Measurements from ENCODE around the gene APOBEC3G. TPM values are rescaled to one million over a fixed set of nuclear protein-coding genes. Genes with fewer than 3 reads are reported as not detected.

The APOBEC3G gene
- total and polyA plus RNA-seq, 2 experiments from 2014 or later, result 2.1 to 3.3 TPM

GRCh38 chr22:39090426-39091064 is 13.5 kb downstream of the APOBEC3G start:
- no peaks in the 10 kb centered on the region for H3K79me2 ChIP-seq (replicated peaks; ENCODE audit: insufficient read depth)
- no peaks in the 10 kb centered on the region for H4K20me1 ChIP-seq (replicated peaks; ENCODE audit: insufficient read depth)
- H3K27ac ChIP-seq (ENCODE audit: low read depth), result no peak overlapping the region
- H2AFZ ChIP-seq, result no peak overlapping the region
- no peaks in the 10 kb centered on the region for H3K27me3 ChIP-seq (ENCODE audit: insufficient read depth)
- Mint-ChIP-seq H3K36me3 (ENCODE audit: low read depth) (no peaks in the 10 kb centered on the region), H3K9me3 (no peaks in the 10 kb centered on the region), H3K4me1 (peaks cover 20% of the 10 kb centered on the region), H3K27ac (no peak overlapping the region), H3K4me3 (no peak overlapping the region), H3K27me3 (ENCODE audit: insufficient read depth, low read depth, poor library complexity) (peaks cover 16% of the 10 kb centered on the region)
- no peaks in the 10 kb centered on the region for H3F3A ChIP-seq (replicated peaks; ENCODE audit: low read depth)
- H3K4me1 ChIP-seq (ENCODE audit: insufficient read depth), result peaks cover 5% of the 10 kb centered on the region; the same call in 1 of the 2 replicates
- H3K4me3 ChIP-seq, result no peak overlapping the region
- H3K36me3 ChIP-seq (ENCODE audit: insufficient read depth), result no peaks in the 10 kb centered on the region
- TF ChIP-seq ZNF331 (CRISPR knock-in tag; IDR thresholded peaks at IDR 0.05; ENCODE audit: low read depth), result no peak
- TF ChIP-seq NANOG (IDR thresholded peaks at IDR 0.05; ENCODE audit: borderline replicate concordance), result no peak
- TF ChIP-seq, protein P1, sequence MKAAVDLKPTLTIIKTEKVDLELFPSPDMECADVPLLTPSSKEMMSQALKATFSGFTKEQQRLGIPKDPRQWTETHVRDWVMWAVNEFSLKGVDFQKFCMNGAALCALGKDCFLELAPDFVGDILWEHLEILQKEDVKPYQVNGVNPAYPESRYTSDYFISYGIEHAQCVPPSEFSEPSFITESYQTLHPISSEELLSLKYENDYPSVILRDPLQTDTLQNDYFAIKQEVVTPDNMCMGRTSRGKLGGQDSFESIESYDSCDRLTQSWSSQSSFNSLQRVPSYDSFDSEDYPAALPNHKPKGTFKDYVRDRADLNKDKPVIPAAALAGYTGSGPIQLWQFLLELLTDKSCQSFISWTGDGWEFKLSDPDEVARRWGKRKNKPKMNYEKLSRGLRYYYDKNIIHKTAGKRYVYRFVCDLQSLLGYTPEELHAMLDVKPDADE (IDR thresholded peaks at IDR 0.05), result no peak
- no peak for TF ChIP-seq POLR2AphosphoS5 (IDR thresholded peaks at IDR 0.05; ENCODE audit: low read depth)
- TF ChIP-seq EZH2phosphoT487 (IDR thresholded peaks at IDR 0.05; ENCODE audit: unreplicated experiment), result no peak
- ATAC-seq, result no peak
- DNase-seq (ENCODE audit: low spot score), result no peak
- H3K4me2 ChIP-seq, result no peak overlapping the region
- H3K9me2 ChIP-seq (ENCODE audit: insufficient read depth), result no peaks in the 10 kb centered on the region

GRCh38 chr22:39091126-39092081 is 14.3 kb downstream of the APOBEC3G start:
- Histone ChIP-seq H2AFZ (no peak overlapping the region), H3K36me3 (ENCODE audit: insufficient read depth) (no peaks in the 10 kb centered on the region), H3K4me1 (ENCODE audit: insufficient read depth) (peaks cover 5% of the 10 kb centered on the region; the same call in 1 of the 2 replicates), H4K20me1 (replicated peaks; ENCODE audit: insufficient read depth) (no peaks in the 10 kb centered on the region), H3K4me2 (no peak overlapping the region), H3K79me2 (replicated peaks; ENCODE audit: insufficient read depth) (no peaks in the 10 kb centered on the region), H3F3A (replicated peaks; ENCODE audit: low read depth) (no peaks in the 10 kb centered on the region), H3K27ac (ENCODE audit: low read depth) (no peak overlapping the region), H3K27me3 (ENCODE audit: insufficient read depth) (no peaks in the 10 kb centered on the region), H3K4me3 (no peak overlapping the region), H3K9me2 (ENCODE audit: insufficient read depth) (no peaks in the 10 kb centered on the region)
- no peaks in the 10 kb centered on the region for H3K36me3 Mint-ChIP-seq (ENCODE audit: low read depth)
- H3K4me1 Mint-ChIP-seq, result peaks cover 18% of the 10 kb centered on the region
- no peak overlapping the region for H3K27ac Mint-ChIP-seq
- no peak overlapping the region for H3K4me3 Mint-ChIP-seq
- no peak for DNase-seq (ENCODE audit: low spot score)
- peaks cover 17% of the 10 kb centered on the region for H3K27me3 Mint-ChIP-seq (ENCODE audit: insufficient read depth, low read depth, poor library complexity)
- ATAC-seq, result no peak
- no peaks in the 10 kb centered on the region for H3K9me3 Mint-ChIP-seq
- TF ChIP-seq EZH2 (IDR thresholded peaks at IDR 0.05; ENCODE audit: low read depth, unreplicated experiment) (no peak), NANOG (IDR thresholded peaks at IDR 0.05; ENCODE audit: borderline replicate concordance) (no peak), CREB1 (CRISPR knock-in tag; IDR thresholded peaks at IDR 0.05; ENCODE audit: low read depth) (no peak), CTCF (conservative IDR thresholded peaks at IDR 0.05; ENCODE audit: low read depth in 2 of 2) (no peak), JUNB (IDR thresholded peaks at IDR 0.05; ENCODE audit: unreplicated experiment) (no peak), ZNF331 (CRISPR knock-in tag; IDR thresholded peaks at IDR 0.05; ENCODE audit: low read depth) (no peak), POLR2AphosphoS5 (IDR thresholded peaks at IDR 0.05; ENCODE audit: low read depth) (no peak)
- TF ChIP-seq, protein P1 (IDR thresholded peaks at IDR 0.05), result no peak
